ENCODE measurements around the gene EEF2K. TPM values are rescaled to one million over a fixed set of nuclear protein-coding genes. Genes with fewer than 3 reads are reported as not detected.

The EEF2K gene
- total and polyA plus RNA-seq, 2 of the 13 experiments (the other 11 are each of a cell fraction or from before 2014, with no cell fraction given): 22.0 to 23.8 TPM

DNA sequence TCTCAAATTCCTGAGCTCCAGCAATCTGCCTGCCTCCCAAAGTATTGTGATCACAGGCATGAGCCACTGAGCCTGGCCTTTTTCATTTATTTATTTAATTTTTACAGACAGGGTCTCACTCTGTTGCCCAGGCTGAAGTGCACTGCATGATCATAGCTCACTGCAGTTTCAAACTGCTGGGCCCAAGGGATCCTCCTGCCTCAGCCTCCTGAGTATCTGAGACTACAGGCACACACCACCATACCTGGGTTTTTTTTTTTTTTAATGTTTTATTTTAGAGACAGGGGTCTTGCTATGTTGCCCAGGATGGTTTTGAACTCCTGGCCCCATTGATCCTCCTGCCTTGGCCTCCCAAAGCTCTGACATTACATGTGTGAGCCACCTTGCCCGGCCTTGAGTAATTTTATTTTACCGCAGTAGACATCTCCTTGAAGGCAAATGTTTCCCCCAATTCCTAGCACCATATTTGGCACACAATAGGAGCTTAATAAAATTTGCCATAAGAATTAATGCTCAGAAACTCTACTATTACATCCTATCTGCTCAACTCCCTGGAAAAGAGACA, 1.9 kb upstream of the EEF2K start:
- no peak for FAIRE-seq
- 91% methylated on average over 2 of the region's 2 CpGs for whole genome bisulfite sequencing (ENCODE audit: low lambda C conversion rate)
- Histone ChIP-seq H3K4me3 (replicated peaks in 1 of 3; ENCODE audit: insufficient read depth in 1 of 3, low read depth in 2 of 3, low read length in 3 of 3) (peak overlapping the region in 2 of 3 experiments; percentile 54 to 93; a peak in 1 of 6 replicates), H3K4me1 (ENCODE audit: insufficient read depth, low read length) (peaks cover 76% of the 10 kb centered on the region), H2AFZ (ENCODE audit: low read length) (no peak overlapping the region), H3K9me3 (ENCODE audit: low read length) (no peaks in the 10 kb centered on the region), H3K27me3 (ENCODE audit: control insufficient read depth in 1 of 2, insufficient read depth in 2 of 2, low read length in 2 of 2) (no peaks in the 10 kb centered on the region; a peak in 1 of 5 replicates), H3K9ac (ENCODE audit: insufficient read depth, low read depth, low read length) (no peak overlapping the region), H3K4me2 (ENCODE audit: low read depth, low read length) (peak overlapping the region; percentile 96), H3K27ac (ENCODE audit: extremely low read length, insufficient read depth, low read length) (no peak overlapping the region), H3K79me2 (ENCODE audit: insufficient read depth, low read length) (peaks cover 27% of the 10 kb centered on the region), H3K36me3 (replicated peaks in 1 of 2; ENCODE audit: control insufficient read depth in 1 of 2, insufficient read depth in 2 of 2, low read length in 2 of 2) (no peaks in the 10 kb centered on the region), H4K20me1 (ENCODE audit: insufficient read depth, low read length) (no peaks in the 10 kb centered on the region)
- in situ Hi-C loops (cut with HindIII; ENCODE audit: extremely low pct_ligation_motif_present, low pct_unique_long_range_greater_than_20kb) (no loop called here), intact Hi-C loops (cut with micrococcal nuclease; ENCODE audit: unreplicated experiment) (no loop called here)
- ChIA-PET POLR2A (interaction anchor here (0.6 to 5.4 kb wide), 3 partner anchors 12 to 171 kb away, joined by 3 to 78 read pairs (median 5); no protein-coding TSS in a partner anchor), CTCF (ENCODE audit: low intra/inter-chr PET ratio, low total read pairs) (interaction anchor here (1.1 kb wide), 1 partner anchor 95 kb away, joined by 3 read pairs; no protein-coding TSS in a partner anchor)
- ATAC-seq: no peak
- no peak for DNase-seq (ENCODE audit: low spot score)
- BruUV-seq (replicated peaks): no TSS peak
- TF ChIP-seq ZNF337 (CRISPR knock-in tag; IDR thresholded peaks at IDR 0.05; ENCODE audit: borderline replicate concordance, low read depth) (no peak), ZNF34 (CRISPR knock-in tag; IDR thresholded peaks at IDR 0.05; ENCODE audit: borderline replicate concordance) (no peak), EZH2 (conservative IDR thresholded peaks at IDR 0.05; ENCODE audit: low read depth, low read length) (no peak), PRMT3 (CRISPR knock-in tag; IDR thresholded peaks at IDR 0.05; ENCODE audit: borderline replicate concordance, low read depth) (no peak), POLR2AphosphoS2 (IDR thresholded peaks at IDR 0.05; ENCODE audit: low read depth, low read length) (no peak), ZNF772 (CRISPR knock-in tag; IDR thresholded peaks at IDR 0.05) (0 out of 2 replicates have a peak, but pooled peaks have one; percentile 32), EHMT2 (IDR thresholded peaks at IDR 0.05; ENCODE audit: borderline replicate concordance, low read depth, low read length) (no peak), ZNF737 (CRISPR knock-in tag; IDR thresholded peaks at IDR 0.05; ENCODE audit: borderline replicate concordance) (no peak), PCBP1 (IDR thresholded peaks at IDR 0.05; ENCODE audit: borderline replicate concordance, low read depth, low read length) (no peak), PHF21A (CRISPR knock-in tag; IDR thresholded peaks at IDR 0.05) (0 out of 2 replicates have a peak, but pooled peaks have one; percentile 40), AGO2 (optimal IDR thresholded peaks at IDR 0.05; ENCODE audit: low read depth, low read length) (no peak), ZBTB21 (CRISPR knock-in tag; IDR thresholded peaks at IDR 0.05) (no peak)
- TF ChIP-seq, protein P1, sequence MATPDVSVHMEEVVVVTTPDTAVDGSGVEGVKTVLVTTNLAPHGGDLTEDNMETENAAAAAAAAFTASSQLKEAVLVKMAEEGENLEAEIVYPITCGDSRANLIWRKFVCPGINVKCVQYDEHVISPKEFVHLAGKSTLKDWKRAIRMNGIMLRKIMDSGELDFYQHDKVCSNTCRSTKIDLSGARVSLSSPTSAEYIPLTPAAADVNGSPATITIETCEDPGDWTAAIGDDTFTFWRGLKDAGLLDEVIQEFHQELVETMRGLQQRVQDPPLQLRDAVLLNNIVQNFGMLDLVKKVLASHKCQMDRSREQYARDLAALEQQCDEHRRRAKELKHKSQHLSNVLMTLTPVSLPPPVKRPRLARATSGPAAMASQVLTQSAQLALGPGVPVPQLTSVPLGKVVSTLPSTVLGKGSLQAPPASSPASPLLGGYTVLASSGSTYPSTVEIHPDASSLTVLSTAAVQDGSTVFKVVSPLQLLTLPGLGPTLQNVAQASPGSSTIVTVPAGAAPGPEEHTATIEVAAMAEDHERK (CRISPR knock-in tag; IDR thresholded peaks at IDR 0.05; ENCODE audit: low read depth): no peak
- TF ChIP-seq, protein P2, sequence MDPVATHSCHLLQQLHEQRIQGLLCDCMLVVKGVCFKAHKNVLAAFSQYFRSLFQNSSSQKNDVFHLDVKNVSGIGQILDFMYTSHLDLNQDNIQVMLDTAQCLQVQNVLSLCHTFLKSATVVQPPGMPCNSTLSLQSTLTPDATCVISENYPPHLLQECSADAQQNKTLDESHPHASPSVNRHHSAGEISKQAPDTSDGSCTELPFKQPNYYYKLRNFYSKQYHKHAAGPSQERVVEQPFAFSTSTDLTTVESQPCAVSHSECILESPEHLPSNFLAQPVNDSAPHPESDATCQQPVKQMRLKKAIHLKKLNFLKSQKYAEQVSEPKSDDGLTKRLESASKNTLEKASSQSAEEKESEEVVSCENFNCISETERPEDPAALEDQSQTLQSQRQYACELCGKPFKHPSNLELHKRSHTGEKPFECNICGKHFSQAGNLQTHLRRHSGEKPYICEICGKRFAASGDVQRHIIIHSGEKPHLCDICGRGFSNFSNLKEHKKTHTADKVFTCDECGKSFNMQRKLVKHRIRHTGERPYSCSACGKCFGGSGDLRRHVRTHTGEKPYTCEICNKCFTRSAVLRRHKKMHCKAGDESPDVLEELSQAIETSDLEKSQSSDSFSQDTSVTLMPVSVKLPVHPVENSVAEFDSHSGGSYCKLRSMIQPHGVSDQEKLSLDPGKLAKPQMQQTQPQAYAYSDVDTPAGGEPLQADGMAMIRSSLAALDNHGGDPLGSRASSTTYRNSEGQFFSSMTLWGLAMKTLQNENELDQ (CRISPR knock-in tag; IDR thresholded peaks at IDR 0.05; ENCODE audit: borderline replicate concordance): no peak
- TF ChIP-seq, protein P3, sequence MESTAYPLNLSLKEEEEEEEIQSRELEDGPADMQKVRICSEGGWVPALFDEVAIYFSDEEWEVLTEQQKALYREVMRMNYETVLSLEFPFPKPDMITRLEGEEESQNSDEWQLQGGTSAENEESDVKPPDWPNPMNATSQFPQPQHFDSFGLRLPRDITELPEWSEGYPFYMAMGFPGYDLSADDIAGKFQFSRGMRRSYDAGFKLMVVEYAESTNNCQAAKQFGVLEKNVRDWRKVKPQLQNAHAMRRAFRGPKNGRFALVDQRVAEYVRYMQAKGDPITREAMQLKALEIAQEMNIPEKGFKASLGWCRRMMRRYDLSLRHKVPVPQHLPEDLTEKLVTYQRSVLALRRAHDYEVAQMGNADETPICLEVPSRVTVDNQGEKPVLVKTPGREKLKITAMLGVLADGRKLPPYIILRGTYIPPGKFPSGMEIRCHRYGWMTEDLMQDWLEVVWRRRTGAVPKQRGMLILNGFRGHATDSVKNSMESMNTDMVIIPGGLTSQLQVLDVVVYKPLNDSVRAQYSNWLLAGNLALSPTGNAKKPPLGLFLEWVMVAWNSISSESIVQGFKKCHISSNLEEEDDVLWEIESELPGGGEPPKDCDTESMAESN (CRISPR knock-in tag; conservative IDR thresholded peaks at IDR 0.05): no peak
- TF ChIP-seq, protein P4, sequence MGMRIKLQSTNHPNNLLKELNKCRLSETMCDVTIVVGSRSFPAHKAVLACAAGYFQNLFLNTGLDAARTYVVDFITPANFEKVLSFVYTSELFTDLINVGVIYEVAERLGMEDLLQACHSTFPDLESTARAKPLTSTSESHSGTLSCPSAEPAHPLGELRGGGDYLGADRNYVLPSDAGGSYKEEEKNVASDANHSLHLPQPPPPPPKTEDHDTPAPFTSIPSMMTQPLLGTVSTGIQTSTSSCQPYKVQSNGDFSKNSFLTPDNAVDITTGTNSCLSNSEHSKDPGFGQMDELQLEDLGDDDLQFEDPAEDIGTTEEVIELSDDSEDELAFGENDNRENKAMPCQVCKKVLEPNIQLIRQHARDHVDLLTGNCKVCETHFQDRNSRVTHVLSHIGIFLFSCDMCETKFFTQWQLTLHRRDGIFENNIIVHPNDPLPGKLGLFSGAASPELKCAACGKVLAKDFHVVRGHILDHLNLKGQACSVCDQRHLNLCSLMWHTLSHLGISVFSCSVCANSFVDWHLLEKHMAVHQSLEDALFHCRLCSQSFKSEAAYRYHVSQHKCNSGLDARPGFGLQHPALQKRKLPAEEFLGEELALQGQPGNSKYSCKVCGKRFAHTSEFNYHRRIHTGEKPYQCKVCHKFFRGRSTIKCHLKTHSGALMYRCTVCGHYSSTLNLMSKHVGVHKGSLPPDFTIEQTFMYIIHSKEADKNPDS (CRISPR knock-in tag; IDR thresholded peaks at IDR 0.05): no peak

All from HepG2 (cell line).